Lower leg skin (tissue), 4 donors: ENCODE results near the gene CCDC74A. TPM values are rescaled to one million over a fixed set of nuclear protein-coding genes. Genes with fewer than 3 reads are reported as not detected.
"Not testable (repeated sequence)": the region's sequence is repeated elsewhere in the genome, so short reads cannot be mapped to it uniquely, and the experiment has no call there.

Experiments used
- DNase-seq, 2 donors: peaks; one replicate each; pipeline ENCODE4 v3.0.0-alpha.2; 2019; ENCODE audit warnings: low spot score in 2 of 2
- H3K4me3 ChIP-seq: fragments of 200-600 bp; sonication (generic); 2 replicates; pipeline ENCODE4 v1.5.1; 2017; ENCODE audit warnings: mild to moderate bottlenecking, low read depth; ENCODE audit not compliant: poor library complexity, severe bottlenecking
- CTCF ChIP-seq, 3 donors: fragments of 450-650 bp; IDR thresholded peaks; one replicate each; pipeline ENCODE4 v1.5.1; 2016; ENCODE audit warnings: antibody characterized with exemption in 3 of 3, mild to moderate bottlenecking in 3 of 3, moderate library complexity in 2 of 3
- POLR2A ChIP-seq, 2 donors: fragments of 450-650 bp; IDR thresholded peaks; one replicate each; pipeline ENCODE4 v1.6.1; 2016 to 2017; ENCODE audit warnings: antibody characterized with exemption in 2 of 2, mild to moderate bottlenecking in 1 of 2, moderate library complexity in 1 of 2
- WGBS, 2 donors: methylation state at CpG; one replicate each; pipeline ENCODE4 v1.1.5; 2018; 5-methylcytosine and 5-hydroxymethylcytosine counted together
- intact Hi-C: fragments of 100-400 bp; cut with DNase I; formaldehyde crosslinking; loops from one replicate; pipeline ENCODE4 v1.15.0; 2023; ENCODE audit warnings: low total_unique reads
- total RNA-seq, 4 donors: library from RNA; depleted of rRNA; stranded (reverse); fragments of >200 nt; gene quantifications; one replicate each; pipeline ENCODE4 v1.1.0, GENCODE V29; 2016

The CCDC74A gene
- total RNA-seq, 4 donors from 2014 or later = 5.9 to 15.4 (median 8.5) TPM

DNA sequence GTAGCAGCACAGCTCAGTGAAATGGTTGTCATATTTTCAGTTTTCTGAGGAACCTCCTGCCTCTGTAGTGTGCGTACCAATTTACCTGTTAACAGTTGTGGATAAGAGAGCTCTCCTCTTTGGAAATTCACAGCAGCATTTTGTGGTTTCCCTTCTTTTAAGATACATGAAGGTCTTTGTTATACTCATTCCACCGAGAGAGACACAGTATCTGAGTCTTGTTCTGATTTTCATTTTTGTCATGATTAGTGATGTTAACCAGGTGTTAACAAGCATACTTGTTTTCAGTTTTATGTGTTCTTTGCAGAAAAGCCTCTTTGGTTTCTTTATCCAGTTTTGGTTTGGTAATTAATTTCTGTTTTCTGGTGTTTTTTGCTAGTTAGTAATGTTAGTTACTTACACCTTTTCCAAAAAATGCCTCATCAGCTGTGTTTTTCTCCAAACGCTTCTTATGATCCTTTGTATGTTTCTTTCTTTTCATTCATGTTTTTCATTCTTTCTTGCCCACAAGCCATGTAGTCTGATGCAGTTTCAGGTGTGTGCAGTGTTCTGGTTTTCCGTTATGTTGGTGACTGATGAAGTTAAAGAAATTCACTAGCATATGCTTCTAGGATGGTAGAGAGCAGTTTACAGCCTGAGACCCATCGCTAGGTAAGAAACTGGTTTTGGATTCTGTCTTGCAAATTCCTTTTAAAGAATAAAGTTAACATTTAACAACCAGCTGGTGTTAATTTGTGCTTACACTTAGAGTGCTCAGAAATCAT is 30.1 kb downstream of the CCDC74A start:
- no peak for TF ChIP-seq CTCF (IDR thresholded peaks at IDR 0.05)
- TF ChIP-seq POLR2A (IDR thresholded peaks at IDR 0.05) = no peak
- 78 to 80% methylated on average over 5 of the region's 5 CpGs for WGBS, 2 donors
- intact Hi-C loops = no loop called here
- DNase-seq = no peak
- no peak overlapping the region for H3K4me3 ChIP-seq

- H3K4me3 ChIP-seq = no peak overlapping the region
- intact Hi-C loops = no loop called here
- whole genome bisulfite sequencing, 2 donors = 83 to 84% methylated on average over 5 of the region's 5 CpGs
- TF ChIP-seq POLR2A (IDR thresholded peaks at IDR 0.05) (no peak), CTCF (IDR thresholded peaks at IDR 0.05) (no peak)
- no peak for DNase-seq
Measured at GRCh38 chr2:131566371-131566770, 38.7 kb downstream of the CCDC74A start.

- no peak overlapping the region for H3K4me3 ChIP-seq
- intact Hi-C loops = no loop called here
- no peak for DNase-seq
- no peak for TF ChIP-seq POLR2A (IDR thresholded peaks at IDR 0.05)
- no peak for TF ChIP-seq CTCF (IDR thresholded peaks at IDR 0.05)
Measured at GRCh38 chr2:131567891-131568290, 40.2 kb downstream of the CCDC74A start.

DNA sequence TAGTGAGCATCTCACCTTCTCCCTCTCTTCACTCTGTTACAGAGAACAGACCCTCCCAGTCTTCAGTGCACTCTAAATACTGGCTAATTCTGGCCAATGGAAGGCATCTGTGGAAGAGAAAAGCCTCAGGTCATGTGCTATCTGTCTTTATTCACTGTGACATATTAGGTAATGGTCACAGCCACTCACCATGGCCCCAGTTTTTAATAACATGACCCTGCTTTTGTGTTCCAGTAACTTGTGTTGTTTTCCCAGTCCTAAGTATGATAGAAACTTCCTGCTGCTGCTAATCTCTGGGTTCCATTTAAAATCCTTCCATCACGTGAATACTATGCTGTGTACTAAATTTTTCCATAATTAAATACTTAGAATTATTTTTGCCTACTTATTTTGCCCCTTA is 40.7 kb downstream of the CCDC74A start:
- WGBS, 2 donors = 48 to 52% methylated on average over 1 of the region's 1 CpG
- DNase-seq, intact Hi-C loops, H3K4me3 ChIP-seq: not testable (repeated sequence)

GRCh38 chr2:131572175-131572574 is 44.5 kb downstream of the CCDC74A start:
- WGBS, 2 donors = 82 to 90% methylated on average over 1 of the region's 1 CpG
- TF ChIP-seq CTCF (IDR thresholded peaks at IDR 0.05) = no peak
- no peak for TF ChIP-seq POLR2A (IDR thresholded peaks at IDR 0.05)
- H3K4me3 ChIP-seq = no peak overlapping the region
- DNase-seq = no peak
- intact Hi-C loops = no loop called here

- TF ChIP-seq POLR2A (IDR thresholded peaks at IDR 0.05) (no peak), CTCF (IDR thresholded peaks at IDR 0.05) (no peak)
- 80 to 88% methylated on average over 4 of the region's 4 CpGs for WGBS, 2 donors
- no peak overlapping the region for H3K4me3 ChIP-seq
- intact Hi-C loops = no loop called here
- no peak for DNase-seq
Measured at GRCh38 chr2:131577812-131578211, 50.1 kb downstream of the CCDC74A start.
